GM21528 (cell line): ENCODE data around the gene PCGF5.
"Not testable (repeated sequence)": the region's sequence is repeated elsewhere in the genome, so short reads cannot be mapped to it uniquely, and the experiment has no call there.

Experiments
- ATAC-seq: cut with Tn5 transposase; IDR thresholded peaks from one replicate; pipeline ENCODE4 v1.9.1; 2021; ENCODE audit warnings: mild to moderate bottlenecking, moderate library complexity; ENCODE audit not compliant: unreplicated experiment, low FRiP score

PCGF5 gene

GRCh38 chr10:91271886-91272285 is 51.4 kb downstream of the PCGF5 start:
- ATAC-seq = no peak

GRCh38 chr10:91284486-91285090 is 64.1 kb downstream of the PCGF5 start:
- ATAC-seq = no peak

- ATAC-seq = no peak
Measured at GRCh38 chr10:91286572-91286971, 66.1 kb downstream of the PCGF5 start.

- ATAC-seq = no peak
Measured at GRCh38 chr10:91287276-91287675, 66.8 kb downstream of the PCGF5 start.

GRCh38 chr10:91287912-91288311 is 67.4 kb downstream of the PCGF5 start:
- ATAC-seq = no peak

GRCh38 chr10:91289305-91289704 is 68.8 kb downstream of the PCGF5 start:
- ATAC-seq = no peak

GRCh38 chr10:91290607-91291006 is 70.1 kb downstream of the PCGF5 start:
- no peak for ATAC-seq

- ATAC-seq = no peak
Measured at GRCh38 chr10:91294134-91294906, 73.9 kb downstream of the PCGF5 start.

GRCh38 chr10:91295346-91295745 is 74.9 kb downstream of the PCGF5 start:
- ATAC-seq = no peak

- ATAC-seq = no peak
Measured at GRCh38 chr10:91296471-91296870, 76.0 kb downstream of the PCGF5 start.

GRCh38 chr10:91298224-91298871 is 77.9 kb downstream of the PCGF5 start:
- ATAC-seq = peak; percentile 90

GRCh38 chr10:91299999-91300575 is 79.6 kb downstream of the PCGF5 start:
- ATAC-seq = no peak

- ATAC-seq = not testable (repeated sequence)
Measured at GRCh38 chr10:91302946-91303345, 82.5 kb downstream of the PCGF5 start.

GRCh38 chr10:91305979-91306378 is 85.5 kb downstream of the PCGF5 start:
- ATAC-seq = not testable (repeated sequence)

GRCh38 chr10:91307489-91307888 is 87.0 kb downstream of the PCGF5 start:
- ATAC-seq = no peak

- no peak for ATAC-seq
Measured at GRCh38 chr10:91309711-91310110, 89.2 kb downstream of the PCGF5 start.

GRCh38 chr10:91311601-91312381 is 91.3 kb downstream of the PCGF5 start:
- ATAC-seq = no peak

GRCh38 chr10:91312382-91312733 is 91.9 kb downstream of the PCGF5 start:
- ATAC-seq = no peak

- ATAC-seq = no peak
Measured at GRCh38 chr10:91313796-91314485, 93.5 kb downstream of the PCGF5 start.

GRCh38 chr10:91316486-91316885 is 96.0 kb downstream of the PCGF5 start:
- ATAC-seq = no peak
